GM08714 (cell line): ENCODE data around the gene FGF22.

Experiments used
- H3K4me3 ChIP-seq: fragments of 200-500 bp; sonication (Bioruptor generic); 2 replicates; pipeline ENCODE4 v1.5.1; 2014; ENCODE audit warnings: mild to moderate bottlenecking, low read length, inconsistent platforms
- ZNF274 ChIP-seq: IDR thresholded peaks from 2 replicates; pipeline ENCODE4 v1.6.1; 2012; ENCODE audit warnings: mild to moderate bottlenecking, low read depth, low read length

The FGF22 gene

DNA sequence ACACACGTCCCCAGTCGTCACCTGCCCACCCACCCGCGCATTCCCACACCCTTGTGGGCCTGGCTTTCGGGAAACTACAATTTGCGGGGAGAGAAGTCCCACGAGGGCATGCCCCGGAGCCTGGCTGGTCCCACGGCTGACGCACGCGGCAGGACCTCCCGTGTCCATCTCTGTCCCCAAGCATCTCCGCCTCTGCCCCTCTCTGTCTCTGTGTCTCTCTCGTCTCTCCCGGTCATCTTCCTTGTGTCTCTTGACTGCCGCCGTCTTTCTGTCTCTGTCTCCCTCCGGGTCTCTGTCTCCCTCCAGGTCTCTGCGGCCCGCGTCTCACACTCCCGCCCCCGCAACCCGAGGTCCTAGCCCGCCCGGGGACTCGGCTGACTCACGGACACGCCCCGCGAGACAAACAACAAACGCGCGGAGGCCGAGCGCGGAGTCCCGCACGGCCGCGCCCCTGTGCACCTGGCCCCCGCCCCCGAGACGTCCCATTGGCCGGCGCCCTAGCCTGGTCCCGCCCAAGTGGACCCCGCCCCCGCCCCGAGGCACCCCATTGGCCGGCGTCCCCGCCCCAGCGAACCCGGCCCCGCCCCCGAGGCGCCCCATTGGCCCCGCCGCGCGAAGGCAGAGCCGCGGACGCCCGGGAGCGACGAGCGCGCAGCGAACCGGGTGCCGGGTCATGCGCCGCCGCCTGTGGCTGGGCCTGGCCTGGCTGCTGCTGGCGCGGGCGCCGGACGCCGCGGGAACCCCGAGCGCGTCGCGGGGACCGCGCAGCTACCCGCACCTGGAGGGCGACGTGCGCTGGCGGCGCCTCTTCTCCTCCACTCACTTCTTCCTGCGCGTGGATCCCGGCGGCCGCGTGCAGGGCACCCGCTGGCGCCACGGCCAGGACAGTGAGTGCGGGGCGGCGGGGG lies at the start of gene FGF22:
FGF22 (plus strand) TSS at position 627 of the 908 bp plus-strand sequence; CDS start at position 674, 47 bp downstream.
- H3K4me3 ChIP-seq: peak within 1 kb of the TSS; percentile 43; the same call in 1 of the 2 replicates
- no peak for TF ChIP-seq ZNF274

GRCh38 chr19:590396-590745 lies 49.3 kb upstream of the FGF22 start:
- TF ChIP-seq ZNF274: no peak
- no peak overlapping the region for H3K4me3 ChIP-seq

DNA sequence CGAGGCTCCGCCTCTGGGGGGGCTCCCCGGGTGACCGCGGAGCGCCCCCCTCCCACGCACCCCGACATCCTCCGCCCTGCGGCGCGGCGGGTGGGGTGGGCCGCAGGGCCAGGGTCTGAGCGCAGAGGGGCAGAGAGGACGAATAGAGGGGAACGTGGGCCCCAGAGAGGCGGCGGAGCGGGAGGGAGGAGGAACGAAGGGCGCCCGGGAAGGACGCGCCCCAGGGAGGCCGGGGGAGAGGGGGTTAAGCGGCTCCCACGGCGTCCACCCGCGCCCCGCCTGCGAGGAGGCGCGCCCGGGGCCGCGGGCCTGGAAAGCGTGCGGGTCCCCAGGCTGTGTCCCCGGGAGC lies 49.0 kb upstream of the FGF22 start:
- TF ChIP-seq ZNF274: no peak
- no peak overlapping the region for H3K4me3 ChIP-seq

GRCh38 chr19:591099-591958 lies 48.4 kb upstream of the FGF22 start:
- H3K4me3 ChIP-seq: no peak overlapping the region
- no peak for TF ChIP-seq ZNF274

GRCh38 chr19:592101-592500 lies 47.6 kb upstream of the FGF22 start:
- H3K4me3 ChIP-seq: no peak overlapping the region
- TF ChIP-seq ZNF274: no peak

DNA sequence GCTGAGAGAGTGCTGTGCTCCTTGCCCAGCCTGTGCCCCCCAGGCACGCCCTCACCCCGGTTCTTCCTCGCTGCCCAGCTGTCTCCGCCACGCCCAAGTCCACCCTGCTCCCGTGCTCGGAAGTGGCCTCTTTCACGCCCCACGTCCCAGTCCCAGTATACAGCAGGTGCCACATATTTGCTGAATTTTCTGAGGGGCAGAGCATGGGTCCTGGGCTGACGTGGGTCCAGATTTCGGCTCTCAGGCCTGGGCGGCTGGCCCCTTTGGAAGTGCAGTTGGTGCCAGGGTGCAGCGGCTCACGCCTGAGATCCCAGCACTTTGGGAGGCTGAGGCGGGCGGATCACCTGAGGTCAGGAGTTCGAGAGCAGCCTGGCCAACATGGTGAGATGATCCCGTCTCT lies 46.6 kb upstream of the FGF22 start:
- no peak overlapping the region for H3K4me3 ChIP-seq
- TF ChIP-seq ZNF274: no peak

GRCh38 chr19:593505-593904 lies 46.2 kb upstream of the FGF22 start:
- no peak for TF ChIP-seq ZNF274
- H3K4me3 ChIP-seq: no peak overlapping the region

GRCh38 chr19:594265-594870 lies 45.3 kb upstream of the FGF22 start:
- H3K4me3 ChIP-seq: no peak overlapping the region
- no peak for TF ChIP-seq ZNF274

GRCh38 chr19:595326-596262 lies 44.1 kb upstream of the FGF22 start:
- TF ChIP-seq ZNF274: no peak
- no peak overlapping the region for H3K4me3 ChIP-seq

DNA sequence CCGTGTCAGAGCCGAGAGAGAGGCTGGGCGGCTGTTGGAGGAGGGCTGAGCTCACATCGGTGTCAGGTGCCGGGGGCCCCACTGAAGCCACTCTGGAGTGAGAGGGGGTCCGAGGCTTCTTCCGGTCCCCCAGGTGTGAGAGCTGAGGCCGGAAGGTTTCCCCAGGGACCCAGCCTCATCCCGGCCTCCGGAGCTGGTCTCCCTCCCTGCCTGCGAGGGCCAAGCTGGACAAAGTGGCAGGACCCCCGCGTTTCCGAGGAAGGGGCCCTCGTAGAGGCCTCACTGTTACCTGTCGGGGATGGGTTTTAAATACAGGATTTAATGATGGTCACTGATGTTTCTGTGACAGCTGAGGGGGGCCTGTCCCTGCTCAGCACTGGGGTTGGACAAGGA lies 43.4 kb upstream of the FGF22 start:
- no peak overlapping the region for H3K4me3 ChIP-seq
- no peak for TF ChIP-seq ZNF274

GRCh38 chr19:597406-598315 lies 42.0 kb upstream of the FGF22 start:
- no peak for TF ChIP-seq ZNF274
- no peak overlapping the region for H3K4me3 ChIP-seq

- no peak overlapping the region for H3K4me3 ChIP-seq
- no peak for TF ChIP-seq ZNF274
Observed at GRCh38 chr19:601310-601709, 38.4 kb upstream of the FGF22 start.

- H3K4me3 ChIP-seq: no peak overlapping the region
- TF ChIP-seq ZNF274: no peak
Observed at GRCh38 chr19:601790-602189, 37.9 kb upstream of the FGF22 start.
